ENCODE data around the gene ELP1.
A peak's percentile ranks its signal among the peaks of the same experiment; 100 is the strongest.
"Not testable (repeated sequence)": the region's sequence is repeated elsewhere in the genome, so short reads cannot be mapped to it uniquely, and the experiment has no call there.

The ELP1 gene

GRCh38 chr9:108933718-108934322 lies at the start of gene ELP1:
ELP1 (minus strand) TSS chr9:108934124; CDS start chr9:108931146, 2,978 bp downstream.
- DNase-seq (ENCODE audit: low read depth): peak; percentile 95

- DNase-seq (ENCODE audit: low read depth): no peak
Measured at GRCh38 chr9:108980893-108981292, 47.0 kb upstream of the ELP1 start.

GRCh38 chr9:108978205-108978604 lies 44.3 kb upstream of the ELP1 start:
- DNase-seq (ENCODE audit: low read depth): no peak

- no peak for DNase-seq (ENCODE audit: low read depth)
Measured at GRCh38 chr9:108973895-108974294, 40.0 kb upstream of the ELP1 start.

GRCh38 chr9:108972626-108973209 lies 38.8 kb upstream of the ELP1 start:
- DNase-seq (ENCODE audit: low read depth): peak; percentile 21

GRCh38 chr9:108972186-108972585 lies 38.3 kb upstream of the ELP1 start:
- no peak for DNase-seq (ENCODE audit: low read depth)

GRCh38 chr9:108971392-108971791 lies 37.5 kb upstream of the ELP1 start:
- not testable (repeated sequence) for DNase-seq (ENCODE audit: low read depth)

GRCh38 chr9:108967916-108968315 lies 34.0 kb upstream of the ELP1 start:
- no peak for DNase-seq (ENCODE audit: low read depth)

- peak; percentile 54 for DNase-seq (ENCODE audit: low read depth)
Measured at GRCh38 chr9:108963459-108964143, 29.7 kb upstream of the ELP1 start.

GRCh38 chr9:108961151-108961550 lies 27.2 kb upstream of the ELP1 start:
- DNase-seq (ENCODE audit: low read depth): no peak

- DNase-seq (ENCODE audit: low read depth): no peak
Measured at GRCh38 chr9:108960331-108960730, 26.4 kb upstream of the ELP1 start.

GRCh38 chr9:108956631-108957026 lies 22.7 kb upstream of the ELP1 start:
- no peak for DNase-seq (ENCODE audit: low read depth)

GRCh38 chr9:108956022-108956630 lies 22.2 kb upstream of the ELP1 start:
- no peak for DNase-seq (ENCODE audit: low read depth)

- DNase-seq (ENCODE audit: low read depth): peak; percentile 69
Measured at GRCh38 chr9:108953983-108954574, 20.2 kb upstream of the ELP1 start.

GRCh38 chr9:108951578-108951977 lies 17.7 kb upstream of the ELP1 start:
- no peak for DNase-seq (ENCODE audit: low read depth)

GRCh38 chr9:108950168-108950567 lies 16.2 kb upstream of the ELP1 start:
- DNase-seq (ENCODE audit: low read depth): no peak

GRCh38 chr9:108939975-108940374 lies 6.1 kb upstream of the ELP1 start:
- no peak for DNase-seq (ENCODE audit: low read depth)

GRCh38 chr9:108937561-108938305 lies 3.8 kb upstream of the ELP1 start:
- DNase-seq (ENCODE audit: low read depth): no peak

GRCh38 chr9:108934323-108934893 lies 484 bp upstream of the ELP1 start, which contains the start of gene ABITRAM:
ABITRAM (plus strand) TSS chr9:108934400; CDS start chr9:108934487, 87 bp downstream.
- DNase-seq (ENCODE audit: low read depth): peak; percentile 84

GRCh38 chr9:108933231-108933717 lies 650 bp downstream of the ELP1 start:
- peak; percentile 31 for DNase-seq (ENCODE audit: low read depth)

- no peak for DNase-seq (ENCODE audit: low read depth)
Measured at GRCh38 chr9:108928386-108928785, 5.5 kb downstream of the ELP1 start.

All from EH (cell line).